ENCODE measurements around the gene OXSR1. TPM values are rescaled to one million over a fixed set of nuclear protein-coding genes. Genes with fewer than 3 reads are reported as not detected.

Gene OXSR1
- total RNA-seq, 1 experiment from 2014 or later, result 81.3 TPM

Other genes starting within 250 kb of the OXSR1 start
- gene VILL, start 174.8 kb upstream of the OXSR1 start, total RNA-seq (2014; rRNA removed), result 8.4 and 8.8 TPM in 2 replicates
- 17.2 and 17.4 TPM in 2 replicates for gene PLCD1, start 135.9 kb upstream of the OXSR1 start, total RNA-seq (2014; rRNA removed)
- 0.13 TPM in 1 of 2 replicates, not detected in the other for gene DLEC1, start 126.3 kb upstream of the OXSR1 start, total RNA-seq (2014; rRNA removed)
- 16.7 and 23.4 TPM in 2 replicates for gene ACAA1, start 28.4 kb upstream of the OXSR1 start, total RNA-seq (2014; rRNA removed)
- 9.3 and 11.4 TPM in 2 replicates for gene MYD88, start 26.9 kb upstream of the OXSR1 start, total RNA-seq (2014; rRNA removed)
- 0.29 and 1.2 TPM in 2 replicates for gene SLC22A13, start 100.3 kb downstream of the OXSR1 start, total RNA-seq (2014; rRNA removed)
- gene SLC22A14, start 116.8 kb downstream of the OXSR1 start, total RNA-seq (2014; rRNA removed), result not detected in 2 replicates
- gene XYLB, start 181.2 kb downstream of the OXSR1 start, total RNA-seq (2014; rRNA removed), result 2.2 and 3.0 TPM in 2 replicates